SK-N-SH treated with all-trans-retinoic acid at 6 μM for 48 hours (cell line): ENCODE results near the gene ZNFX1.
A peak's percentile ranks its signal among the peaks of the same experiment; 100 is the strongest.

ENCODE experiments used
- ATAC-seq: fragments of 200-7000 bp; cut with Tn5 transposase; 3 replicates; pipeline ENCODE4 v1.9.1; 2020; ENCODE audit warnings: mild to moderate bottlenecking, moderate library complexity
- ARNTL ChIP-seq: fragments of 450-650 bp; formaldehyde crosslinking; IDR thresholded peaks from 2 replicates; pipeline ENCODE4 v1.5.0; 2020; ENCODE audit warnings: low read depth, mild to moderate bottlenecking, moderate library complexity, borderline replicate concordance
- BACH2 ChIP-seq: fragments of 250-450 bp; sonication (Bioruptor Pico); IDR thresholded peaks from 2 replicates; pipeline ENCODE4 v1.9.0; 2021; ENCODE audit warnings: mild to moderate bottlenecking, borderline replicate concordance
- CREB5 ChIP-seq: fragments of 250-450 bp; sonication (Bioruptor Pico); IDR thresholded peaks from 2 replicates; pipeline ENCODE4 v1.5.1; 2020; ENCODE audit warnings: low read depth, mild to moderate bottlenecking, moderate library complexity
- CSDC2 ChIP-seq: fragments of 250-450 bp; sonication (Bioruptor Pico); IDR thresholded peaks from 2 replicates; pipeline ENCODE4 v1.5.0; 2020; ENCODE audit warnings: mild to moderate bottlenecking, moderate library complexity
- CSRNP3 ChIP-seq: fragments of 250-450 bp; sonication (Bioruptor Pico); IDR thresholded peaks from 2 replicates; pipeline ENCODE4 v1.5.1; 2021; ENCODE audit warnings: mild to moderate bottlenecking, moderate library complexity
- ESRRG ChIP-seq: fragments of 250-450 bp; sonication (Bioruptor Pico); IDR thresholded peaks from 2 replicates; pipeline ENCODE4 v1.6.1; 2021; ENCODE audit warnings: mild to moderate bottlenecking
- GLIS3 ChIP-seq: fragments of 250-450 bp; sonication (Bioruptor Pico); IDR thresholded peaks from 2 replicates; pipeline ENCODE4 v1.5.0; 2020; ENCODE audit warnings: mild to moderate bottlenecking, moderate library complexity
- ISL1 ChIP-seq: fragments of 250-450 bp; sonication (Bioruptor Pico); IDR thresholded peaks from 2 replicates; pipeline ENCODE4 v2.1.2; 2022; ENCODE audit warnings: mild to moderate bottlenecking, moderate library complexity
- OSR1 ChIP-seq: fragments of 250-450 bp; sonication (Bioruptor Pico); IDR thresholded peaks from 2 replicates; pipeline ENCODE4 v1.8.0; 2022; ENCODE audit warnings: moderate library complexity, mild to moderate bottlenecking, inconsistent platforms
- PATZ1 ChIP-seq: fragments of 250-450 bp; sonication (Bioruptor Pico); IDR thresholded peaks from 2 replicates; pipeline ENCODE4 v1.8.0; 2020; ENCODE audit warnings: mild to moderate bottlenecking, moderate library complexity, borderline replicate concordance
- POU6F1 ChIP-seq: fragments of 250-450 bp; sonication (Bioruptor Pico); IDR thresholded peaks from 2 replicates; pipeline ENCODE4 v1.8.0; 2021; ENCODE audit warnings: low read depth, mild to moderate bottlenecking, moderate library complexity, borderline replicate concordance
- PPARA ChIP-seq: fragments of 250-450 bp; sonication (Bioruptor Pico); IDR thresholded peaks from 2 replicates; pipeline ENCODE4 v1.5.0; 2020; ENCODE audit warnings: mild to moderate bottlenecking, borderline replicate concordance
- RARB ChIP-seq: fragments of 250-450 bp; sonication (Bioruptor Pico); IDR thresholded peaks from 2 replicates; pipeline ENCODE4 v1.8.0; 2021; ENCODE audit warnings: mild to moderate bottlenecking, moderate library complexity
- TCF4 ChIP-seq: fragments of 250-450 bp; sonication (Bioruptor Pico); IDR thresholded peaks from 2 replicates; pipeline ENCODE4 v1.8.0; 2021; ENCODE audit warnings: mild to moderate bottlenecking, moderate library complexity, borderline replicate concordance
- TOX ChIP-seq: fragments of 250-450 bp; sonication (Bioruptor Pico); IDR thresholded peaks from 2 replicates; pipeline ENCODE4 v1.8.0; 2021; ENCODE audit warnings: mild to moderate bottlenecking, moderate library complexity, borderline replicate concordance
- TSHZ2 ChIP-seq: fragments of 250-450 bp; sonication (Bioruptor Pico); IDR thresholded peaks from 2 replicates; pipeline ENCODE4 v1.5.0; 2020; ENCODE audit warnings: mild to moderate bottlenecking, moderate library complexity
- ZC3H10 ChIP-seq: fragments of 250-450 bp; sonication (Bioruptor Pico); IDR thresholded peaks from 2 replicates; pipeline ENCODE4 v1.5.1; 2021; ENCODE audit warnings: mild to moderate bottlenecking, moderate library complexity
- ZFP3 ChIP-seq: fragments of 250-450 bp; sonication (Bioruptor Pico); IDR thresholded peaks from 2 replicates; pipeline ENCODE4 v1.5.0; 2020; ENCODE audit warnings: mild to moderate bottlenecking, moderate library complexity
- ZFP30 ChIP-seq: fragments of 450-650 bp; formaldehyde crosslinking; IDR thresholded peaks from 2 replicates; pipeline ENCODE4 v1.5.0; 2022; ENCODE audit warnings: mild to moderate bottlenecking, moderate library complexity
- ZNF565 ChIP-seq: fragments of 450-650 bp; formaldehyde crosslinking; conservative IDR thresholded peaks from 2 replicates; pipeline ENCODE4 v1.5.0; 2020; ENCODE audit warnings: low read depth, mild to moderate bottlenecking, moderate library complexity
- ZNF70 ChIP-seq: fragments of 450-650 bp; formaldehyde crosslinking; IDR thresholded peaks from 2 replicates; pipeline ENCODE4 v1.5.0; 2020; ENCODE audit warnings: mild to moderate bottlenecking, moderate library complexity
- ZNF8 ChIP-seq: fragments of 450-650 bp; formaldehyde crosslinking; IDR thresholded peaks from 2 replicates; pipeline ENCODE4 v1.5.0; 2020; ENCODE audit warnings: mild to moderate bottlenecking, moderate library complexity

ZNFX1 gene

GRCh38 chr20:49210757-49211110 is 67.1 kb downstream of the ZNFX1 start:
- no peak for ATAC-seq
- TF ChIP-seq CSDC2 (no peak), CSRNP3 (CRISPR knock-in tag) (no peak), BACH2 (no peak), GLIS3 (CRISPR knock-in tag) (no peak), ISL1 (no peak), ARNTL (CRISPR knock-in tag) (no peak)

- TF ChIP-seq TOX (CRISPR knock-in tag): no peak
- no peak for TF ChIP-seq ZNF70 (CRISPR knock-in tag)
- TF ChIP-seq OSR1: no peak
- TF ChIP-seq PATZ1 (CRISPR knock-in tag): no peak
- no peak for TF ChIP-seq ZC3H10
- ATAC-seq: no peak
Measured at GRCh38 chr20:49210101-49210756, 67.6 kb downstream of the ZNFX1 start.

GRCh38 chr20:49207076-49207475 is 70.8 kb downstream of the ZNFX1 start:
- peak; percentile 49; the same call in 2 of the 3 replicates for ATAC-seq
- TF ChIP-seq ZNF8: no peak
- no peak for TF ChIP-seq ESRRG
- no peak for TF ChIP-seq ARNTL (CRISPR knock-in tag)
- TF ChIP-seq ZNF565 (CRISPR knock-in tag): no peak

- no peak for TF ChIP-seq ZNF8
- TF ChIP-seq PPARA (CRISPR knock-in tag): no peak
- TF ChIP-seq ZC3H10: no peak
- TF ChIP-seq ZNF565 (CRISPR knock-in tag): no peak
- TF ChIP-seq POU6F1 (CRISPR knock-in tag): no peak
- no peak for TF ChIP-seq ZFP3 (CRISPR knock-in tag)
- TF ChIP-seq OSR1: no peak
- no peak for TF ChIP-seq RARB (CRISPR knock-in tag)
- TF ChIP-seq ESRRG: no peak
- TF ChIP-seq, all 23 proteins: peak for 0
- no peak for ATAC-seq
Measured at GRCh38 chr20:49203746-49204145, 74.1 kb downstream of the ZNFX1 start.

- no peak for ATAC-seq
Measured at GRCh38 chr20:49203011-49203410, 74.8 kb downstream of the ZNFX1 start.

More at GRCh38 chr20:49203011-49203410, 74.8 kb downstream of the ZNFX1 start:
- no peak for TF ChIP-seq OSR1
- no peak for TF ChIP-seq PPARA (CRISPR knock-in tag)
- no peak for TF ChIP-seq CSDC2
- no peak for TF ChIP-seq ZFP3 (CRISPR knock-in tag)
- no peak for TF ChIP-seq TSHZ2 (CRISPR knock-in tag)
- no peak for TF ChIP-seq ISL1
- TF ChIP-seq TCF4 (CRISPR knock-in tag): no peak
- TF ChIP-seq ZNF8: no peak
- no peak for TF ChIP-seq ZFP30
- no peak for TF ChIP-seq RARB (CRISPR knock-in tag)
- TF ChIP-seq CREB5: no peak
- TF ChIP-seq ARNTL (CRISPR knock-in tag): no peak
- TF ChIP-seq TOX (CRISPR knock-in tag): no peak
- TF ChIP-seq ZC3H10: no peak
- no peak for TF ChIP-seq ZNF565 (CRISPR knock-in tag)
